ENCODE measurements around the gene PHF14.

The PHF14 gene

DNA sequence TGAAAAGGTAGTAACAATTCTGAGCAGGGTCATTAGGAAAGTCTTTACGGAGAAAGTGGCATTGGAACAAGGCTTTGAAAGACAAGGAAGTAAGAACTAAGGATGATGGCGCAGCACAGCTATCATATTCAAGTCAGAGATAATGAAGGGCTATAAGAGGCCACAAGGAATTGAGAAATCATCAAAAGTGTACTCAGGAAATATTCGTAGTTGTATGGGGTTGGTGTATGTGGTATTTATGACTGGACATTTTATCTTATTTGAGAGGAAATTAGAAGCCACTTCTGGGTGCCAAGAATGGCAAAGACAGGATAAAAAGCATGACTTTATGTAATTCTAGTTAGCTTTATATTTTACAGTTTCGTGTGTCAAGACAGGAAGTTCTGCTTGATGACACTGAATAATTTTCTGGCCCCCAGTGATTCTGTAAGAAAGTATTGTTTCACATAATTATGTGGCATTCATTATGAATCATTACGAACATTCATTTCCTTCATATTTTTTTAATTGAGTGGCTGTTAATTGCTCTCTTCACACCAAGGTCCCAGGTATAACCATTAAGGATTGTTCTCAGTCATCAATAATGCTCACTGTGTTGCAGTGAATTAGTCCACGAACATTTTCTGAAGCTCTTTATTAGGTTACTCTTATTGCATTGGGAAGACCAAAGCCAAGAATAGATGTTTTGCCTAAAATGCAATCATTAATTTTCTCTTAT lies 244.3 kb downstream of the PHF14 start:
- ATAC-seq, result no peak
- no peak for TF ChIP-seq ISL1 (CRISPR knock-in tag; IDR thresholded peaks at IDR 0.05)
- TF ChIP-seq ZFP3 (CRISPR knock-in tag; IDR thresholded peaks at IDR 0.05), result no peak
- TF ChIP-seq, protein P1, sequence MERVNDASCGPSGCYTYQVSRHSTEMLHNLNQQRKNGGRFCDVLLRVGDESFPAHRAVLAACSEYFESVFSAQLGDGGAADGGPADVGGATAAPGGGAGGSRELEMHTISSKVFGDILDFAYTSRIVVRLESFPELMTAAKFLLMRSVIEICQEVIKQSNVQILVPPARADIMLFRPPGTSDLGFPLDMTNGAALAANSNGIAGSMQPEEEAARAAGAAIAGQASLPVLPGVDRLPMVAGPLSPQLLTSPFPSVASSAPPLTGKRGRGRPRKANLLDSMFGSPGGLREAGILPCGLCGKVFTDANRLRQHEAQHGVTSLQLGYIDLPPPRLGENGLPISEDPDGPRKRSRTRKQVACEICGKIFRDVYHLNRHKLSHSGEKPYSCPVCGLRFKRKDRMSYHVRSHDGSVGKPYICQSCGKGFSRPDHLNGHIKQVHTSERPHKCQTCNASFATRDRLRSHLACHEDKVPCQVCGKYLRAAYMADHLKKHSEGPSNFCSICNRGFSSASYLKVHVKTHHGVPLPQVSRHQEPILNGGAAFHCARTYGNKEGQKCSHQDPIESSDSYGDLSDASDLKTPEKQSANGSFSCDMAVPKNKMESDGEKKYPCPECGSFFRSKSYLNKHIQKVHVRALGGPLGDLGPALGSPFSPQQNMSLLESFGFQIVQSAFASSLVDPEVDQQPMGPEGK (CRISPR knock-in tag; IDR thresholded peaks at IDR 0.05; ENCODE audit: borderline replicate concordance), result no peak
- TF ChIP-seq ZNF8 (CRISPR knock-in tag; IDR thresholded peaks at IDR 0.05), result no peak
- no peak for TF ChIP-seq ZNF565 (CRISPR knock-in tag; conservative IDR thresholded peaks at IDR 0.05; ENCODE audit: low read depth)
- TF ChIP-seq, protein P2, sequence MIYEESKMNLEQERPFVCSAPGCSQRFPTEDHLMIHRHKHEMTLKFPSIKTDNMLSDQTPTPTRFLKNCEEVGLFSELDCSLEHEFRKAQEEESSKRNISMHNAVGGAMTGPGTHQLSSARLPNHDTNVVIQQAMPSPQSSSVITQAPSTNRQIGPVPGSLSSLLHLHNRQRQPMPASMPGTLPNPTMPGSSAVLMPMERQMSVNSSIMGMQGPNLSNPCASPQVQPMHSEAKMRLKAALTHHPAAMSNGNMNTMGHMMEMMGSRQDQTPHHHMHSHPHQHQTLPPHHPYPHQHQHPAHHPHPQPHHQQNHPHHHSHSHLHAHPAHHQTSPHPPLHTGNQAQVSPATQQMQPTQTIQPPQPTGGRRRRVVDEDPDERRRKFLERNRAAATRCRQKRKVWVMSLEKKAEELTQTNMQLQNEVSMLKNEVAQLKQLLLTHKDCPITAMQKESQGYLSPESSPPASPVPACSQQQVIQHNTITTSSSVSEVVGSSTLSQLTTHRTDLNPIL (CRISPR knock-in tag; IDR thresholded peaks at IDR 0.05; ENCODE audit: low read depth), result no peak
- no peak for TF ChIP-seq ZNF70 (CRISPR knock-in tag; IDR thresholded peaks at IDR 0.05)
- TF ChIP-seq RARB (CRISPR knock-in tag; IDR thresholded peaks at IDR 0.05), result no peak
- TF ChIP-seq PPARA (CRISPR knock-in tag; IDR thresholded peaks at IDR 0.05; ENCODE audit: borderline replicate concordance), result no peak
- no peak for TF ChIP-seq TOX (CRISPR knock-in tag; IDR thresholded peaks at IDR 0.05; ENCODE audit: borderline replicate concordance)
- no peak for TF ChIP-seq SNAI2 (CRISPR knock-in tag; IDR thresholded peaks at IDR 0.05)
- TF ChIP-seq, protein P3, sequence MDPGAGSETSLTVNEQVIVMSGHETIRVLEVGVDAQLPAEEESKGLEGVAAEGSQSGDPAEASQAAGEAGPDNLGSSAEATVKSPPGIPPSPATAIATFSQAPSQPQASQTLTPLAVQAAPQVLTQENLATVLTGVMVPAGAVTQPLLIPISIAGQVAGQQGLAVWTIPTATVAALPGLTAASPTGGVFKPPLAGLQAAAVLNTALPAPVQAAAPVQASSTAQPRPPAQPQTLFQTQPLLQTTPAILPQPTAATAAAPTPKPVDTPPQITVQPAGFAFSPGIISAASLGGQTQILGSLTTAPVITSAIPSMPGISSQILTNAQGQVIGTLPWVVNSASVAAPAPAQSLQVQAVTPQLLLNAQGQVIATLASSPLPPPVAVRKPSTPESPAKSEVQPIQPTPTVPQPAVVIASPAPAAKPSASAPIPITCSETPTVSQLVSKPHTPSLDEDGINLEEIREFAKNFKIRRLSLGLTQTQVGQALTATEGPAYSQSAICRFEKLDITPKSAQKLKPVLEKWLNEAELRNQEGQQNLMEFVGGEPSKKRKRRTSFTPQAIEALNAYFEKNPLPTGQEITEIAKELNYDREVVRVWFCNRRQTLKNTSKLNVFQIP (CRISPR knock-in tag; IDR thresholded peaks at IDR 0.05; ENCODE audit: borderline replicate concordance, low read depth), result no peak
- TF ChIP-seq OSR1 (CRISPR knock-in tag; IDR thresholded peaks at IDR 0.05), result no peak
- TF ChIP-seq ZFP30 (CRISPR knock-in tag; IDR thresholded peaks at IDR 0.05), result no peak
- no peak for TF ChIP-seq CSDC2 (CRISPR knock-in tag; IDR thresholded peaks at IDR 0.05)
- TF ChIP-seq TCF4 (CRISPR knock-in tag; IDR thresholded peaks at IDR 0.05; ENCODE audit: borderline replicate concordance), result no peak
- TF ChIP-seq, protein P4, sequence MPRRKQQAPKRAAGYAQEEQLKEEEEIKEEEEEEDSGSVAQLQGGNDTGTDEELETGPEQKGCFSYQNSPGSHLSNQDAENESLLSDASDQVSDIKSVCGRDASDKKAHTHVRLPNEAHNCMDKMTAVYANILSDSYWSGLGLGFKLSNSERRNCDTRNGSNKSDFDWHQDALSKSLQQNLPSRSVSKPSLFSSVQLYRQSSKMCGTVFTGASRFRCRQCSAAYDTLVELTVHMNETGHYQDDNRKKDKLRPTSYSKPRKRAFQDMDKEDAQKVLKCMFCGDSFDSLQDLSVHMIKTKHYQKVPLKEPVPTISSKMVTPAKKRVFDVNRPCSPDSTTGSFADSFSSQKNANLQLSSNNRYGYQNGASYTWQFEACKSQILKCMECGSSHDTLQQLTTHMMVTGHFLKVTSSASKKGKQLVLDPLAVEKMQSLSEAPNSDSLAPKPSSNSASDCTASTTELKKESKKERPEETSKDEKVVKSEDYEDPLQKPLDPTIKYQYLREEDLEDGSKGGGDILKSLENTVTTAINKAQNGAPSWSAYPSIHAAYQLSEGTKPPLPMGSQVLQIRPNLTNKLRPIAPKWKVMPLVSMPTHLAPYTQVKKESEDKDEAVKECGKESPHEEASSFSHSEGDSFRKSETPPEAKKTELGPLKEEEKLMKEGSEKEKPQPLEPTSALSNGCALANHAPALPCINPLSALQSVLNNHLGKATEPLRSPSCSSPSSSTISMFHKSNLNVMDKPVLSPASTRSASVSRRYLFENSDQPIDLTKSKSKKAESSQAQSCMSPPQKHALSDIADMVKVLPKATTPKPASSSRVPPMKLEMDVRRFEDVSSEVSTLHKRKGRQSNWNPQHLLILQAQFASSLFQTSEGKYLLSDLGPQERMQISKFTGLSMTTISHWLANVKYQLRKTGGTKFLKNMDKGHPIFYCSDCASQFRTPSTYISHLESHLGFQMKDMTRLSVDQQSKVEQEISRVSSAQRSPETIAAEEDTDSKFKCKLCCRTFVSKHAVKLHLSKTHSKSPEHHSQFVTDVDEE (CRISPR knock-in tag; IDR thresholded peaks at IDR 0.05), result no peak
